Measurements from ENCODE around the gene CMKLR1.

The CMKLR1 gene

DNA sequence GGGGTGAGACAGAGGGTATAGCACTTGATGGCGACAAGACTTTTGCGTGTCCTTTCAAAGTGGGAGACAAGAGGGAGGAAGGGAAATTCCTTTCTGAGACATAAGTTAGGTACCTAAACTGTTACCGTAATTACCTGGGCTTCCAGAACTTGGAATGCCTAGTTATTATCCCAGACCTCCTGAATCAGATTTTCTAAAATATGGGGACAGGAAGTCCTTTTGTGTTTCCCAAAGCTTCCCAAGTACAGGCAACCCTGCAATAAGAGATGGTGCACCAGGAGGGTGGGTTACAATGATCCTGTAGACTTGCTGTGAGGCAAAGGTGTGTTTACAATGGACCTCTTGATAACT lies 83.9 kb downstream of the CMKLR1 start:
- no peak for DNase-seq (ENCODE audit: low read depth)
- no peak for TF ChIP-seq CTCF (conservative IDR thresholded peaks at IDR 0.05; ENCODE audit: low read depth, low read length)
- H3K4me3 ChIP-seq (ENCODE audit: low read length), result no peak overlapping the region

- DNase-seq (ENCODE audit: low read depth), result no peak
Measured at GRCh38 chr12:108254517-108255251, 84.4 kb downstream of the CMKLR1 start.

GRCh38 chr12:108254030-108254429 lies 85.1 kb downstream of the CMKLR1 start:
- no peak for DNase-seq (ENCODE audit: low read depth)
- TF ChIP-seq CTCF (conservative IDR thresholded peaks at IDR 0.05; ENCODE audit: low read depth, low read length), result no peak
- no peak overlapping the region for H3K4me3 ChIP-seq (ENCODE audit: low read length)

More at GRCh38 chr12:108254517-108255251, 84.4 kb downstream of the CMKLR1 start:
- no peak overlapping the region for H3K4me3 ChIP-seq (ENCODE audit: low read length)
- TF ChIP-seq CTCF (conservative IDR thresholded peaks at IDR 0.05; ENCODE audit: low read depth, low read length), result no peak

DNA sequence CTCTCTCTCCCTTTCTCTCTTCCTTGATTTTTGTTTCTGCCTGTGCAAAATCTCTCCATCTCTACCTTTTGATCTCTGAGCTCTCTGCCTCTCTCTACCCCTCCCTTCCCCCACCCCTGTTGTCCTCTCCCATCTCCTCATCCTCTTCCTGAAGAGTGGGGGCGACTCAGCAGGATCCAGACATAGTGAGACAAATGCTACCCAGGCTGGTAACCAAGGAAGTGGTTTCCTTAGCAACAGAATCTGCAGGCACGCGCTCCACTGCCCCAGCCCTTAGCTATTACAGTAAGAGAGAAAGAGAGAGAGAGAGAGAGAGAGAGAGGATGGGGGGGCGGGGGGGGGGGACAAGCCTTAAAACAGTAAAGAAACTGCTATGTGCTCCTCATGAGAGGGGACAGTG lies 85.6 kb downstream of the CMKLR1 start:
- DNase-seq (ENCODE audit: low read depth), result no peak
- no peak for TF ChIP-seq CTCF (conservative IDR thresholded peaks at IDR 0.05; ENCODE audit: low read depth, low read length)
- H3K4me3 ChIP-seq (ENCODE audit: low read length), result no peak overlapping the region

- no peak for DNase-seq (ENCODE audit: low read depth)
- TF ChIP-seq CTCF (conservative IDR thresholded peaks at IDR 0.05; ENCODE audit: low read depth, low read length), result no peak
- no peak overlapping the region for H3K4me3 ChIP-seq (ENCODE audit: low read length)
Measured at GRCh38 chr12:108252523-108252922, 86.6 kb downstream of the CMKLR1 start.

GRCh38 chr12:108248011-108248410 lies 91.1 kb downstream of the CMKLR1 start:
- H3K4me3 ChIP-seq (ENCODE audit: low read length), result no peak overlapping the region
- no peak for DNase-seq (ENCODE audit: low read depth)
- TF ChIP-seq CTCF (conservative IDR thresholded peaks at IDR 0.05; ENCODE audit: low read depth, low read length), result no peak

DNA sequence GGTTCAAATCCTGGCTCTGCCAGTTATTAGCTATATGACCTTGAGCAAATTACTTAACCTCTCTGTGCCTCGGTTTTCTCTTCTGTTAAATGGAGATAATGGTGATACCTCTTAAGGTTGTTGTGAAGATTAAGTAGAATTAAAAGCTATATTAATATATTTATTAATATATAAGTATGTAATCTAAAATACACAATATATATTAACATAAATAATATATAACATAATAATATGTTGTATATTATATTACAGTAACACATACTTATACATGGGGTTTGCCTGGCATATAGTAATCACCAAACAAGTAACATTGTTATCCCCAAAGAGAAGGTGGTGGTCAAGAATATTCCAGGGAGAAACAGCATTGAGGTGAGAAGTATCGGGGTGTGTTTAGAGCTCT lies 92.0 kb downstream of the CMKLR1 start:
- TF ChIP-seq CTCF (conservative IDR thresholded peaks at IDR 0.05; ENCODE audit: low read depth, low read length), result no peak
- no peak for DNase-seq (ENCODE audit: low read depth)
- no peak overlapping the region for H3K4me3 ChIP-seq (ENCODE audit: low read length)
